ENCODE results near the gene SESN3.

Gene SESN3

DNA sequence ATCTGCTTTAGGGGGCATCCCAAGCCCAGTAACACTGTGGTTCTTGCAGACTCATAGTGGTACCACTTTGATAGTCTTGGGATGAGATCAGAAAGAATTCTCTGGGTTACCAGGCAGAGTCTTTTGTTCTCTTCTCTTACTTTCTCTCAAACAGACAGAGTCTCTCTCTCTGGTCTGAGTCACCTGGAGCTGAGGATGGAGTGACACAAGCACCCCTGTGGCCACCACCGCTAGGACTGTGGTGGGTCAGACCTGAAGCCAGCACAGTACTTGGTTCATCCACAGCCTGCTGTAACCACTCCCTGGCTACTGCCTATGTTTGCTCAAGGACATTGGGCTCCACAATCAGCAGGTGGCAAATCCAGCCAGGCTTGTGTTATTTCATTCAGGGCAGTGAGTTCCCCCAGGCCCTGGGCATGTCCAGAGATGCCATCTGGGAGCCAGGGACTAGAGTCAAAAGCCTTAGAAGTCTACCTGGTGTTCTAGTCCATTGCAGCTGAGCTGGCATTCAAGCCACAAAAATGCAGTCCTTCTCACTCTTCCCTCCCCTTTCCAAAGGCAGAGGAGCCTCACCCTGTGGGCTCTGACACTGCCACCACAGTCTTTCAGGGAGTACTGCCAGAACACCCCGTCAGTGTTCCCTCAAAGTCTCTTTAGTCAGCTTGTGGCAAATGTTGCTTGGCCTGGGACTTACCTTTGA is 111.5 kb downstream of the SESN3 start:
- no peak for DNase-seq (ENCODE audit: low spot score)

DNA sequence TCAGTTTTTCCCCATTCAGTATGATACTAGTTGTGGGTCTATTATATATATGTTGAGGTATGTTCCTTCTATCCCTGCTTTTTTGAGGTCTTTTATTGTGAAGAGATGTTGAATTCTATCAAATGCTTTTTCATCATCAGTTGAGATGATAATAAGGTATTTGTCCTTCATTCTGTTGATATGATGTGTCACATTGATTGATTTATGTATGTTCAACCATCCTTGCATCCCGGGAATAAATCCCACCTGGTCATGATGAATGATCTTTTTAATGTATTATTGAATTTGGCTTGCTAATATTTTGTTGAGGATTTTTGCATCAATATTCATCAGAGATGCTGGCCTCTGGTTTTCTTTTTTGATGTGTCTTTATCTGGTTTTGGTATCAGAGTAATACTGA is 115.4 kb downstream of the SESN3 start:
- no peak for DNase-seq (ENCODE audit: low spot score)
